Right lobe of liver (tissue), 6 donors: ENCODE results near the gene SCGB3A1. TPM values are rescaled to one million over a fixed set of nuclear protein-coding genes. Genes with fewer than 3 reads are reported as not detected.

ENCODE experiments used
- ATAC-seq, 4 donors: fragments of 200-7000 bp; cut with Tn5 transposase; one replicate each; pipeline ENCODE4 v1.9.1; 2020; ENCODE audit warnings: mild to moderate bottlenecking in 4 of 4, moderate library complexity in 4 of 4
- DNase-seq, 3 donors: peaks; one replicate each; pipeline ENCODE4 v3.0.0-alpha.2; 2020
- H3K27ac ChIP-seq, 3 donors: fragments of 200-600 bp; one replicate each; pipeline ENCODE4 v1.8.0; 2022
- H3K27me3 ChIP-seq, 2 donors: fragments of 200-600 bp; one replicate each; pipeline ENCODE4 v1.8.0; 2022
- H3K36me3 ChIP-seq, 4 donors: fragments of 200-600 bp; sonication (generic) in 1 of 4; one replicate each; pipeline versions ENCODE4 v1.5.1 to v1.8.0; 2017 to 2022; ENCODE audit warnings: control low read depth in 1 of 4
- H3K4me1 ChIP-seq, 4 donors: fragments of 200-600 bp; sonication (generic) in 1 of 4; one replicate each; pipeline versions ENCODE4 v1.5.1 to v1.8.0; 2017 to 2022; ENCODE audit warnings: control low read depth in 1 of 4
- H3K4me3 ChIP-seq, 3 donors: fragments of 200-600 bp; one replicate each; pipeline ENCODE4 v1.8.0; 2022
- H3K9me3 ChIP-seq, 4 donors: fragments of 200-600 bp; sonication (generic) in 1 of 4; one replicate each; pipeline versions ENCODE4 v1.5.1 to v1.8.0; 2017 to 2022; ENCODE audit warnings: control low read depth in 1 of 4
- CTCF ChIP-seq, 4 donors: fragments of 200-600 bp in 3 of 4; fragments of 450-650 bp in 1 of 4; IDR thresholded peaks; one replicate each; pipeline versions ENCODE4 v1.5.1 to v1.8.0; 2016 to 2022; ENCODE audit warnings: antibody characterized with exemption in 4 of 4, mild to moderate bottlenecking in 2 of 4
- POLR2A ChIP-seq: fragments of 450-650 bp; IDR thresholded peaks from one replicate; pipeline ENCODE4 v1.6.1; 2017; ENCODE audit warnings: antibody characterized with exemption, mild to moderate bottlenecking
- WGBS: methylation state at CpG from one replicate; pipeline ENCODE4 v1.1.6; 2018; ENCODE audit warnings: low coverage, low lambda C conversion rate; ENCODE audit not compliant: insufficient coverage; ENCODE audit errors: missing lambda C conversion rate; 5-methylcytosine and 5-hydroxymethylcytosine counted together
- intact Hi-C, 2 donors: fragments of 100-400 bp; cut with DNase I; formaldehyde crosslinking; loops; one replicate each; pipeline versions ENCODE4 v1.11.2 to v1.14.1; 2022
- total RNA-seq, 6 experiments: library from RNA; depleted of rRNA in 2 of 6; stranded (reverse); fragments of >200 nt in 2 of 6; fragmentation: NEBNext Ultra II Directional in 3 of 6; extraction: Animal tissue kit (Norgen Biotek cat#: 25700) in 3 of 6; gene quantifications; one replicate each; pipeline versions ENCODE4 v1.1.0 to v1.2.4, GENCODE V29; 2016 to 2023
- donor health status: DM: no; HTN: yes; CAD: no.
- donor health status: DM: no; HTN: no; CAD: no.
- donor health status: DM: no; HTN: no; CAD: no.
- donor health status: DM: no; HTN: yes; CAD: no.
- donor health status: DM: no; HTN: yes; CAD: no.

The SCGB3A1 gene
- total RNA-seq, 6 experiments from 2014 or later, result 0.57 to 3.3 TPM; not detected in 4

DNA sequence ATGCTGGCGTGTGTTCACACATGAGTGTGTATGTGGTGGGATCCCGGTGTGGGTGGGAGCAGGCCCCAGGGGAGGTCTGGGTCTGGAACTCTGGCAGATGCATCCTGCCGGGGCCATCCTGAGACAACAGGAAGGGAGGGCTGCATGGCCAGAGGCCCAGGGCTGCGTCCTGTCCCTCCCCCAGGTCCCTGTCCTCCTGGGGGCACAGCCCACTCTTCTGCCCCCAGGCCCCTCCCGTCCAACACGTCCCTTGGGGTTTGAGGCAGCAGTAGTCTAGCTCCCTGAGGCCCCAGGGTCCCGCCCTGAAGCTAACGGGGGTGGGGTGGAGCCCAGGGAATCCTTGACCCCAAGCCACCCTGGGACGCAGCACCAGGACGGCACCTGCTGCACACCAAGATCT lies 41.5 kb upstream of the SCGB3A1 start:
- Histone ChIP-seq H3K36me3 (no peaks in the 10 kb centered on the region), H3K4me3 (no peak overlapping the region), H3K9me3 (no peaks in the 10 kb centered on the region), H3K4me1 (no peaks in the 10 kb centered on the region), H3K27me3 (no peaks in the 10 kb centered on the region), H3K27ac (no peak overlapping the region)
- intact Hi-C loops, result no loop called here
- peak in 2 of 3 donors; percentile 17 to 55 for DNase-seq
- no CpG with 5 or more reads among the region's 10 CpGs for WGBS
- ATAC-seq, result peak; percentile 34 to 58 (median 47)
- TF ChIP-seq CTCF (IDR thresholded peaks at IDR 0.05) (no peak), POLR2A (no peak)

GRCh38 chr5:180631549-180632383 lies 40.5 kb upstream of the SCGB3A1 start:
- Histone ChIP-seq H3K4me3 (no peak overlapping the region), H3K36me3 (no peaks in the 10 kb centered on the region), H3K9me3 (no peaks in the 10 kb centered on the region), H3K4me1 (no peaks in the 10 kb centered on the region), H3K27me3 (no peaks in the 10 kb centered on the region), H3K27ac (no peak overlapping the region)
- DNase-seq, result peak in 2 of 3 donors; percentile 17 to 48
- intact Hi-C loops, result no loop called here
- 69% methylated on average over 8 of the region's 36 CpGs for WGBS
- no peak for TF ChIP-seq CTCF (IDR thresholded peaks at IDR 0.05)
- TF ChIP-seq POLR2A, result no peak
- ATAC-seq, result no peak

GRCh38 chr5:180630426-180630825 lies 39.1 kb upstream of the SCGB3A1 start:
- no peaks in the 10 kb centered on the region for H3K27me3 ChIP-seq
- no peak for DNase-seq
- intact Hi-C loops, result no loop called here

DNA sequence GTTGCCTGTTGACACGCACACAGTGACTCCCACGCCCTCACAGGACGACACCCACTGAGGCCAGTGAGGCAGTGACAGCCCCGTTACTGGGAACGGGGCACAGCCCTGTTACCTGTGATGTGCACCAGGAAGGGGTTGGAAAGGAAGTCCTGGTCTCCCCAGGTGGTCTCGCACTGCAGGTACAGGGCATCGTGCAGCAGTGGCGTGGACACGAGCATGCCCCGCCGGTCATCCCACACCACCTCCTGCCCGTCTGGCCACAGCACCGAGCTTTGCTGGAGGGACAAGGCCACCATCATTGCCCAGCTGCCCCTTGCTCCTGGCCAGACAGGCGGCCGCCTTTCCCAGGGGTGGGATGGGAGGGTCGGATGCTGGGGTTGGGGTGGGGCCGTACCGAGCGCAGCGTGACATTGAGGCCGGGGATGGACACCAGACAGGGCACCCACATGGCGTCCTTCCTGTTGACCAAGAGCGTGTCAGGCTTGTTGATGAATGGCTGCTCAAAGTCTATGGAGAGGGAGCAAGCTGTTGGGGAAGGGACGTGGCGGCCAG lies 38.6 kb upstream of the SCGB3A1 start:
- Histone ChIP-seq H3K4me3 (no peak overlapping the region), H3K27me3 (no peaks in the 10 kb centered on the region), H3K4me1 (no peaks in the 10 kb centered on the region), H3K27ac (no peak overlapping the region), H3K36me3 (no peaks in the 10 kb centered on the region), H3K9me3 (no peaks in the 10 kb centered on the region)
- intact Hi-C loops, result no loop called here
- DNase-seq (no peak), ATAC-seq (no peak)
- 83% methylated on average over 8 of the region's 25 CpGs for WGBS
- TF ChIP-seq POLR2A, result no peak
- TF ChIP-seq CTCF (IDR thresholded peaks at IDR 0.05), result no peak

More at GRCh38 chr5:180630426-180630825, 39.1 kb upstream of the SCGB3A1 start:
- Histone ChIP-seq H3K9me3 (no peaks in the 10 kb centered on the region), H3K4me1 (no peaks in the 10 kb centered on the region), H3K27ac (no peak overlapping the region), H3K36me3 (no peaks in the 10 kb centered on the region), H3K4me3 (no peak overlapping the region)
- ATAC-seq, result no peak
- 80% methylated on average over 1 of the region's 22 CpGs for WGBS
- TF ChIP-seq POLR2A (no peak), CTCF (IDR thresholded peaks at IDR 0.05) (no peak)
